ENCODE measurements around the gene FHOD3.

Gene FHOD3

GRCh38 chr18:36602620-36603019 lies 305.1 kb downstream of the FHOD3 start:
- no peaks in the 10 kb centered on the region for H3K4me1 ChIP-seq (ENCODE audit: control insufficient read depth in 1 of 2, insufficient read depth in 2 of 2, low read length in 2 of 2)
- H3K27ac ChIP-seq (ENCODE audit: low read length) = no peak overlapping the region
- no peaks in the 10 kb centered on the region for H3K27me3 ChIP-seq (ENCODE audit: low read depth, low read length)
- no peaks in the 10 kb centered on the region for H3K9me3 ChIP-seq (ENCODE audit: control insufficient read depth in 1 of 2, low read length in 2 of 2)
- H3K36me3 ChIP-seq (ENCODE audit: control insufficient read depth in 1 of 2, insufficient read depth in 2 of 2, low read length in 2 of 2) = no peaks in the 10 kb centered on the region
- H3K4me3 ChIP-seq (ENCODE audit: low read depth in 1 of 2, low read length in 2 of 2) = no peak overlapping the region

GRCh38 chr18:36608107-36608506 lies 310.6 kb downstream of the FHOD3 start:
- H3K4me1 ChIP-seq (ENCODE audit: control insufficient read depth in 1 of 2, insufficient read depth in 2 of 2, low read length in 2 of 2) = no peaks in the 10 kb centered on the region
- H3K36me3 ChIP-seq (ENCODE audit: control insufficient read depth in 1 of 2, insufficient read depth in 2 of 2, low read length in 2 of 2) = no peaks in the 10 kb centered on the region
- no peak overlapping the region for H3K27ac ChIP-seq (ENCODE audit: low read length)
- H3K9me3 ChIP-seq (ENCODE audit: control insufficient read depth in 1 of 2, low read length in 2 of 2) = no peaks in the 10 kb centered on the region
- H3K4me3 ChIP-seq (ENCODE audit: low read depth in 1 of 2, low read length in 2 of 2) = no peak overlapping the region
- H3K27me3 ChIP-seq (ENCODE audit: low read depth, low read length) = no peaks in the 10 kb centered on the region

- Histone ChIP-seq H3K27ac (ENCODE audit: low read length) (no peak overlapping the region), H3K36me3 (ENCODE audit: control insufficient read depth in 1 of 2, insufficient read depth in 2 of 2, low read length in 2 of 2) (no peaks in the 10 kb centered on the region), H3K4me3 (ENCODE audit: low read depth in 1 of 2, low read length in 2 of 2) (no peak overlapping the region), H3K27me3 (ENCODE audit: low read depth, low read length) (no peaks in the 10 kb centered on the region), H3K4me1 (ENCODE audit: control insufficient read depth in 1 of 2, insufficient read depth in 2 of 2, low read length in 2 of 2) (no peaks in the 10 kb centered on the region), H3K9me3 (ENCODE audit: control insufficient read depth in 1 of 2, low read length in 2 of 2) (no peaks in the 10 kb centered on the region)
Observed at GRCh38 chr18:36610258-36610657, 312.7 kb downstream of the FHOD3 start.

GRCh38 chr18:36610661-36611060 lies 313.1 kb downstream of the FHOD3 start:
- Histone ChIP-seq H3K27me3 (ENCODE audit: low read depth, low read length) (no peaks in the 10 kb centered on the region), H3K4me3 (ENCODE audit: low read depth in 1 of 2, low read length in 2 of 2) (no peak overlapping the region), H3K9me3 (ENCODE audit: control insufficient read depth in 1 of 2, low read length in 2 of 2) (no peaks in the 10 kb centered on the region), H3K27ac (ENCODE audit: low read length) (no peak overlapping the region), H3K4me1 (ENCODE audit: control insufficient read depth in 1 of 2, insufficient read depth in 2 of 2, low read length in 2 of 2) (no peaks in the 10 kb centered on the region), H3K36me3 (ENCODE audit: control insufficient read depth in 1 of 2, insufficient read depth in 2 of 2, low read length in 2 of 2) (no peaks in the 10 kb centered on the region)

GRCh38 chr18:36613069-36613468 lies 315.6 kb downstream of the FHOD3 start:
- H3K4me1 ChIP-seq (ENCODE audit: control insufficient read depth in 1 of 2, insufficient read depth in 2 of 2, low read length in 2 of 2) = no peaks in the 10 kb centered on the region
- no peaks in the 10 kb centered on the region for H3K27me3 ChIP-seq (ENCODE audit: low read depth, low read length)
- no peaks in the 10 kb centered on the region for H3K9me3 ChIP-seq (ENCODE audit: control insufficient read depth in 1 of 2, low read length in 2 of 2)
- no peaks in the 10 kb centered on the region for H3K36me3 ChIP-seq (ENCODE audit: control insufficient read depth in 1 of 2, insufficient read depth in 2 of 2, low read length in 2 of 2)
- H3K4me3 ChIP-seq (ENCODE audit: low read depth in 1 of 2, low read length in 2 of 2) = no peak overlapping the region
- no peak overlapping the region for H3K27ac ChIP-seq (ENCODE audit: low read length)

GRCh38 chr18:36613810-36614209 lies 316.3 kb downstream of the FHOD3 start:
- H3K9me3 ChIP-seq (ENCODE audit: control insufficient read depth in 1 of 2, low read length in 2 of 2) = no peaks in the 10 kb centered on the region

GRCh38 chr18:36620788-36621187 lies 323.3 kb downstream of the FHOD3 start:
- Histone ChIP-seq H3K27ac (ENCODE audit: low read length) (no peak overlapping the region), H3K36me3 (ENCODE audit: control insufficient read depth in 1 of 2, insufficient read depth in 2 of 2, low read length in 2 of 2) (no peaks in the 10 kb centered on the region), H3K27me3 (ENCODE audit: low read depth, low read length) (no peaks in the 10 kb centered on the region), H3K9me3 (ENCODE audit: control insufficient read depth in 1 of 2, low read length in 2 of 2) (no peaks in the 10 kb centered on the region), H3K4me1 (ENCODE audit: control insufficient read depth in 1 of 2, insufficient read depth in 2 of 2, low read length in 2 of 2) (no peaks in the 10 kb centered on the region), H3K4me3 (ENCODE audit: low read depth in 1 of 2, low read length in 2 of 2) (no peak overlapping the region)

More at GRCh38 chr18:36613810-36614209, 316.3 kb downstream of the FHOD3 start:
- Histone ChIP-seq H3K36me3 (ENCODE audit: control insufficient read depth in 1 of 2, insufficient read depth in 2 of 2, low read length in 2 of 2) (no peaks in the 10 kb centered on the region), H3K27ac (ENCODE audit: low read length) (no peak overlapping the region), H3K4me1 (ENCODE audit: control insufficient read depth in 1 of 2, insufficient read depth in 2 of 2, low read length in 2 of 2) (no peaks in the 10 kb centered on the region), H3K4me3 (ENCODE audit: low read depth in 1 of 2, low read length in 2 of 2) (no peak overlapping the region), H3K27me3 (ENCODE audit: low read depth, low read length) (no peaks in the 10 kb centered on the region)

- no peaks in the 10 kb centered on the region for H3K27me3 ChIP-seq (ENCODE audit: low read depth, low read length)
- H3K4me3 ChIP-seq (ENCODE audit: low read depth in 1 of 2, low read length in 2 of 2) = no peak overlapping the region
- H3K9me3 ChIP-seq (ENCODE audit: control insufficient read depth in 1 of 2, low read length in 2 of 2) = no peaks in the 10 kb centered on the region
- no peak overlapping the region for H3K27ac ChIP-seq (ENCODE audit: low read length)
- no peaks in the 10 kb centered on the region for H3K36me3 ChIP-seq (ENCODE audit: control insufficient read depth in 1 of 2, insufficient read depth in 2 of 2, low read length in 2 of 2)
- no peaks in the 10 kb centered on the region for H3K4me1 ChIP-seq (ENCODE audit: control insufficient read depth in 1 of 2, insufficient read depth in 2 of 2, low read length in 2 of 2)
Observed at GRCh38 chr18:36622610-36623009, 325.1 kb downstream of the FHOD3 start.

- Histone ChIP-seq H3K36me3 (ENCODE audit: control insufficient read depth in 1 of 2, insufficient read depth in 2 of 2, low read length in 2 of 2) (no peaks in the 10 kb centered on the region), H3K27ac (ENCODE audit: low read length) (no peak overlapping the region), H3K9me3 (ENCODE audit: control insufficient read depth in 1 of 2, low read length in 2 of 2) (no peaks in the 10 kb centered on the region)
Observed at GRCh38 chr18:36623091-36623490, 325.6 kb downstream of the FHOD3 start.

GRCh38 chr18:36623681-36624190 lies 326.2 kb downstream of the FHOD3 start:
- Histone ChIP-seq H3K27me3 (ENCODE audit: low read depth, low read length) (no peaks in the 10 kb centered on the region), H3K4me3 (ENCODE audit: low read depth in 1 of 2, low read length in 2 of 2) (no peak overlapping the region), H3K27ac (ENCODE audit: low read length) (no peak overlapping the region), H3K4me1 (ENCODE audit: control insufficient read depth in 1 of 2, insufficient read depth in 2 of 2, low read length in 2 of 2) (no peaks in the 10 kb centered on the region), H3K9me3 (ENCODE audit: control insufficient read depth in 1 of 2, low read length in 2 of 2) (no peaks in the 10 kb centered on the region), H3K36me3 (ENCODE audit: control insufficient read depth in 1 of 2, insufficient read depth in 2 of 2, low read length in 2 of 2) (no peaks in the 10 kb centered on the region)

More at GRCh38 chr18:36623091-36623490, 325.6 kb downstream of the FHOD3 start:
- H3K4me3 ChIP-seq (ENCODE audit: low read depth in 1 of 2, low read length in 2 of 2) = no peak overlapping the region
- no peaks in the 10 kb centered on the region for H3K27me3 ChIP-seq (ENCODE audit: low read depth, low read length)
- no peaks in the 10 kb centered on the region for H3K4me1 ChIP-seq (ENCODE audit: control insufficient read depth in 1 of 2, insufficient read depth in 2 of 2, low read length in 2 of 2)

- no peak overlapping the region for H3K4me3 ChIP-seq (ENCODE audit: low read depth in 1 of 2, low read length in 2 of 2)
- no peaks in the 10 kb centered on the region for H3K4me1 ChIP-seq (ENCODE audit: control insufficient read depth in 1 of 2, insufficient read depth in 2 of 2, low read length in 2 of 2)
Observed at GRCh38 chr18:36624451-36625167, 327.1 kb downstream of the FHOD3 start.

GRCh38 chr18:36625386-36625785 lies 327.9 kb downstream of the FHOD3 start:
- no peak overlapping the region for H3K27ac ChIP-seq (ENCODE audit: low read length)
- H3K9me3 ChIP-seq (ENCODE audit: control insufficient read depth in 1 of 2, low read length in 2 of 2) = no peaks in the 10 kb centered on the region
- H3K4me1 ChIP-seq (ENCODE audit: control insufficient read depth in 1 of 2, insufficient read depth in 2 of 2, low read length in 2 of 2) = no peaks in the 10 kb centered on the region
- H3K4me3 ChIP-seq (ENCODE audit: low read depth in 1 of 2, low read length in 2 of 2) = no peak overlapping the region
- no peaks in the 10 kb centered on the region for H3K36me3 ChIP-seq (ENCODE audit: control insufficient read depth in 1 of 2, insufficient read depth in 2 of 2, low read length in 2 of 2)
- H3K27me3 ChIP-seq (ENCODE audit: low read depth, low read length) = no peaks in the 10 kb centered on the region

More at GRCh38 chr18:36624451-36625167, 327.1 kb downstream of the FHOD3 start:
- Histone ChIP-seq H3K36me3 (ENCODE audit: control insufficient read depth in 1 of 2, insufficient read depth in 2 of 2, low read length in 2 of 2) (no peaks in the 10 kb centered on the region), H3K9me3 (ENCODE audit: control insufficient read depth in 1 of 2, low read length in 2 of 2) (no peaks in the 10 kb centered on the region), H3K27me3 (ENCODE audit: low read depth, low read length) (no peaks in the 10 kb centered on the region), H3K27ac (ENCODE audit: low read length) (no peak overlapping the region)
